ENCODE measurements around the gene NPIPA2. TPM values are rescaled to one million over a fixed set of nuclear protein-coding genes. Genes with fewer than 3 reads are reported as not detected.
"Not testable (repeated sequence)": the region's sequence is repeated elsewhere in the genome, so short reads cannot be mapped to it uniquely, and the experiment has no call there.

The NPIPA2 gene
- 1 to 10 TPM in 1 of 4 donors, under 1 TPM in 1, not detected in 2; 0.60 to 1.4 TPM for total RNA-seq

GRCh38 chr16:14742273-14743128 is at the start of gene NPIPA2:
Gene NPIPA2 (plus strand): TSS chr16:14742533. CDS start chr16:14748066, 5,533 bp downstream.
- intact Hi-C loops (cut with DNase I; ENCODE audit: low total_unique reads); H3K4me1 ChIP-seq; H3K36me3 ChIP-seq; in situ Hi-C loops (cut with MboI; ENCODE audit: low sequenced_read_pairs in 4 of 4); H3K4me3 ChIP-seq; H3K27me3 ChIP-seq; H3K9me3 ChIP-seq; H3K27ac ChIP-seq; DNase-seq: not testable (repeated sequence)
- ATAC-seq = peak; percentile 76 to 87

DNA sequence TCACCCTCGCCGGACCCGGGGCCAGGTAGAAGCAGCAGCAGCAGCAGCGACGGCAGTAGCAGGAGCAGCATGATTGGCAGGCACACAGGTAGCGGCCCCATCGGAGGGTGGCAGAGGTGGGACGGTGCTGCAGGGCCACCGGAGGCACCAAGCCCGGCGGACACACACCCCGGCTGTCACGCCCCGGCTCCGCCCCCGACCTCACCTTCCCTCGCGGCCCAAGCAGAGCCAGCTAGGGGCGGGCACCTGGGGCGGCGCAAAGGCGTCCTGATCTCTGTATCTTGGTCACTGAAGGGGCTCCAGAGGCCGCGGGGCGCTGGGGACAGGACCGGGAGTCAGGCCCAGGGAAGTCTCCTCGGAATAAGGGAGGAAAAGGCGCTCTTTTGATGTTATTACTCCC is 48.2 kb upstream of the NPIPA2 start, which contains the start of gene PLA2G10:
Gene PLA2G10, minus strand, starts transcription at position 180 of the 400 bp plus-strand sequence. Its CDS starts 79 bp downstream, at position 101.
- intact Hi-C loops (cut with DNase I; ENCODE audit: low total_unique reads); ATAC-seq; H3K36me3 ChIP-seq; H3K4me3 ChIP-seq; H3K4me1 ChIP-seq; H3K27ac ChIP-seq; in situ Hi-C loops (cut with MboI; ENCODE audit: low sequenced_read_pairs in 4 of 4); H3K27me3 ChIP-seq; DNase-seq; H3K9me3 ChIP-seq: not testable (repeated sequence)

DNA sequence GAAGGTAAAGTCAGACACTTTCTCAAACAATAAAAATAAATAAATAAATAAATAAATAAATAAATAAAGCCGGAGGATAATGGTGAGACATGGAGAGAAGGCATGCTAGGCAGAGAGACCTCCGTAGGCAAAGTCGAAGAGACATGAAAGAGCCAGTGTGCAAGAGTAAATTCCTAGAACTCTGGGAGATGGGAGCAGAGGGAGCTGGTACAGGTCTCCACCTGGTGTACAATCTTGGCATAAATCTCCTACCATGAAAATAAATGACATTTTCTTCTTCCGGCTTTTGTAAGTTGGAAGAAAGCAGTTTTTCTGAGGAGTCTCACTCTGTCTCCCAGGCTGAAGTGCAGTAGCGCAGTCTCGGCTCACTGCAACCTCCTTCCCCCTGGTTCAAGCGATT is 40.5 kb upstream of the NPIPA2 start:
- DNase-seq; H3K36me3 ChIP-seq; H3K4me3 ChIP-seq; intact Hi-C loops (cut with DNase I; ENCODE audit: low total_unique reads); in situ Hi-C loops (cut with MboI; ENCODE audit: low sequenced_read_pairs in 4 of 4); H3K4me1 ChIP-seq; H3K27me3 ChIP-seq; ATAC-seq; H3K9me3 ChIP-seq; H3K27ac ChIP-seq: not testable (repeated sequence)

GRCh38 chr16:14702672-14703071 is 39.7 kb upstream of the NPIPA2 start:
- H3K9me3 ChIP-seq; H3K27me3 ChIP-seq; H3K4me3 ChIP-seq; H3K36me3 ChIP-seq; intact Hi-C loops (cut with DNase I; ENCODE audit: low total_unique reads); DNase-seq; in situ Hi-C loops (cut with MboI; ENCODE audit: low sequenced_read_pairs in 4 of 4); ATAC-seq; H3K27ac ChIP-seq; H3K4me1 ChIP-seq: not testable (repeated sequence)

- H3K9me3 ChIP-seq; H3K4me3 ChIP-seq; H3K4me1 ChIP-seq; H3K27ac ChIP-seq; in situ Hi-C loops (cut with MboI; ENCODE audit: low sequenced_read_pairs in 4 of 4); H3K36me3 ChIP-seq; DNase-seq; H3K27me3 ChIP-seq; intact Hi-C loops (cut with DNase I; ENCODE audit: low total_unique reads): not testable (repeated sequence)
- ATAC-seq = peak; percentile 82 to 85
Observed at GRCh38 chr16:14703156-14704011, 38.9 kb upstream of the NPIPA2 start, which contains the start of gene NPIPA3. Gene NPIPA3 (plus strand): TSS chr16:14703411. CDS start chr16:14708944, 5,533 bp downstream.

DNA sequence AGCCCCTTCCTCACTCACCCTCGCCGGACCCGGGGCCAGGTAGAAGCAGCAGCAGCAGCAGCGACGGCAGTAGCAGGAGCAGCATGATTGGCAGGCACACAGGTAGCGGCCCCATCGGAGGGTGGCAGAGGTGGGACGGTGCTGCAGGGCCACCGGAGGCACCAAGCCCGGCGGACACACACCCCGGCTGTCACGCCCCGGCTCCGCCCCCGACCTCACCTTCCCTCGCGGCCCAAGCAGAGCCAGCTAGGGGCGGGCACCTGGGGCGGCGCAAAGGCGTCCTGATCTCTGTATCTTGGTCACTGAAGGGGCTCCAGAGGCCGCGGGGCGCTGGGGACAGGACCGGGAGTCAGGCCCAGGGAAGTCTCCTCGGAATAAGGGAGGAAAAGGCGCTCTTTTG is 9.1 kb upstream of the NPIPA2 start:
- H3K4me3 ChIP-seq; H3K36me3 ChIP-seq; DNase-seq; H3K9me3 ChIP-seq; ATAC-seq; H3K27ac ChIP-seq; in situ Hi-C loops (cut with MboI; ENCODE audit: low sequenced_read_pairs in 4 of 4); H3K27me3 ChIP-seq; intact Hi-C loops (cut with DNase I; ENCODE audit: low total_unique reads); H3K4me1 ChIP-seq: not testable (repeated sequence)

GRCh38 chr16:14740832-14741385 is 1.4 kb upstream of the NPIPA2 start:
- ATAC-seq; H3K4me3 ChIP-seq; H3K27me3 ChIP-seq; in situ Hi-C loops (cut with MboI; ENCODE audit: low sequenced_read_pairs in 4 of 4); DNase-seq; intact Hi-C loops (cut with DNase I; ENCODE audit: low total_unique reads); H3K36me3 ChIP-seq; H3K9me3 ChIP-seq; H3K27ac ChIP-seq; H3K4me1 ChIP-seq: not testable (repeated sequence)

DNA sequence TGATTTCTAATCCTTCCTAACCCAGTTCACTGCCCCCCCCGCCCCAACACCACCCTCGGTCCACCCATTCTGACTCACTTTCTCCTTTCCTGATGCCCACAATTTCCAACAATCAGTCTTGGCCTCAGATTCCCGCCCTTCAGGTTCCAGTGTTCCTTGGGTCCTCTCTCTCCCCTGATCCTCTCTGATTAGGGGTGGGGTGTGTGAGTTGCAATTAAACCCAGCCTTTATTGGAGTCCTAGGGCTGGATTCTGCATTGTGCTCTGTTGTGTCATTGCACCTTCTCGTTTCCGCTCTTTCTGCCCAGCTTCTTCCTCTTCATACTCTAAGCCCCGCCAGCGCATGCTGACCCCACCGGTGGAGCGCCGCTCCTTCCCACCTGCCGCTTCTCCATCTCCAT is 539 bp upstream of the NPIPA2 start:
- H3K27me3 ChIP-seq; DNase-seq; H3K9me3 ChIP-seq; H3K4me3 ChIP-seq; intact Hi-C loops (cut with DNase I; ENCODE audit: low total_unique reads); H3K27ac ChIP-seq; H3K36me3 ChIP-seq; H3K4me1 ChIP-seq; in situ Hi-C loops (cut with MboI; ENCODE audit: low sequenced_read_pairs in 4 of 4): not testable (repeated sequence)
- ATAC-seq = peak in 1 of 2 donors; percentile 23

DNA sequence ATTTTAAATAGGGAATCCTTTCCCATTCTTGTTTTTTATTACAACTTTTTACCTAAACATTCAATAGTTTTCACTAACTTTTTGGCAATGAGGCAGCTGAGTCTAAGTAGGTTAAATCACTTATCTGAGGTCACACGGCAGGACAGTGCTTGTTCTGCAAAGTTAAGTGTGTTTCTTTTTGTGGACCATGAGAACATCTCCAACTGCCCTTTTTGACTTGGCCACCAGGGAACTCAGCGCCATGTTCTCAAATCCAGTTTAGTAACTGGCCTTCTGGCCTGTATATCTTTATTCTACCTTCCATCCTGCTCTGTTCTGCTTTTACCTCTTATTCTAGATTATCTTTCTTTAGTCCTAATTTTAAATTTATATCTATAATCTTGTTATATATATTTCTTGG is 31.3 kb downstream of the NPIPA2 start:
- H3K4me1 ChIP-seq; H3K9me3 ChIP-seq; H3K36me3 ChIP-seq; H3K27me3 ChIP-seq; in situ Hi-C loops (cut with MboI; ENCODE audit: low sequenced_read_pairs in 4 of 4); H3K27ac ChIP-seq; ATAC-seq; H3K4me3 ChIP-seq; intact Hi-C loops (cut with DNase I; ENCODE audit: low total_unique reads); DNase-seq: not testable (repeated sequence)

DNA sequence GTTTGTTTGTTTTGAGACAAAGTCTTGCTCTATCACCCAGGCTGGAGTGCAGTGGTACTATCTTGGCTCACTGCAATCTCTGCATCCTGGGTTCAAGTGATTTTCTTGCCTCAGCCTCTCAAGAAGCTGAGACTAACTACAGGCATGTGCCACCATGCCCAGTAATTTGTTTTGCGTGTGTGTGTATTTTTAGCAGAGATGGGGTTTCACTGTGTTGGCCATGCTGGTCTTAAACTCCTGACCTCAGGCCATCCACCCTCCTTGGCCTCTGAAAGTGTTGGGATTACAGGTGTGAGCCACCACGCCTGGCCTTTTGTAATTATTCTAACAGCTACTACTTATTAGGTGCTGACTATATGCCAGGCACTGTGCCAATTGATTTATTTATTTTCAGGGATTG is 33.3 kb downstream of the NPIPA2 start:
- H3K27me3 ChIP-seq; H3K36me3 ChIP-seq; intact Hi-C loops (cut with DNase I; ENCODE audit: low total_unique reads); H3K4me1 ChIP-seq; H3K27ac ChIP-seq; H3K4me3 ChIP-seq; in situ Hi-C loops (cut with MboI; ENCODE audit: low sequenced_read_pairs in 4 of 4); H3K9me3 ChIP-seq: not testable (repeated sequence)
- DNase-seq = peak in 1 of 2 donors; percentile 15
- ATAC-seq = peak; percentile 56 to 61

- ATAC-seq; H3K4me1 ChIP-seq; H3K36me3 ChIP-seq; H3K27me3 ChIP-seq; H3K27ac ChIP-seq; in situ Hi-C loops (cut with MboI; ENCODE audit: low sequenced_read_pairs in 4 of 4); H3K9me3 ChIP-seq; intact Hi-C loops (cut with DNase I; ENCODE audit: low total_unique reads); DNase-seq; H3K4me3 ChIP-seq: not testable (repeated sequence)
Observed at GRCh38 chr16:14776763-14777162, 34.4 kb downstream of the NPIPA2 start.
